Measurements from ENCODE around the gene XYLT1. TPM values are rescaled to one million over a fixed set of nuclear protein-coding genes. Genes with fewer than 3 reads are reported as not detected.

The XYLT1 gene
- total RNA-seq, 1 experiment from 2014 or later = 14.5 TPM

GRCh38 chr16:17420816-17421215 lies 49.9 kb downstream of the XYLT1 start:
- no peak for DNase-seq
- no peak overlapping the region for H3T11ph ChIP-seq (ENCODE audit: low read length)
- no peak overlapping the region for H4K5ac ChIP-seq (ENCODE audit: insufficient read length, low read depth, low read length)
- WGBS (ENCODE audit: extremely low coverage, insufficient read length, low lambda C conversion rate) = no CpG with 5 or more reads among the region's 4 CpGs
- no peak overlapping the region for H2AK5ac ChIP-seq (ENCODE audit: insufficient read length, low read length)
- Mint-ChIP-seq H3K9me3 (peaks cover 3% of the 10 kb centered on the region in 2 experiments; a peak in 2 of 5 replicates), H3K27me3 (ENCODE audit: low read depth) (no peaks in the 10 kb centered on the region; the same call in 1 of the 2 replicates), H3K4me1 (peaks cover 44 to 51% of the 10 kb centered on the region in 2 experiments), H3K4me3 (no peak overlapping the region), H3K36me3 (ENCODE audit: insufficient read depth in 1 of 3, low read depth in 3 of 3) (peaks cover 5 to 13% (median 6%) of the 10 kb centered on the region in 3 experiments; a peak in 5 of 7 replicates), H3K27ac (no peak overlapping the region)
- H3K79me2 ChIP-seq (ENCODE audit: insufficient read depth, low read length) = no peaks in the 10 kb centered on the region
- no peak overlapping the region for H3K27ac ChIP-seq (ENCODE audit: insufficient read length, low read depth, low read length)
- H3K14ac ChIP-seq (ENCODE audit: insufficient read depth, low read length) = no peak overlapping the region
- no peaks in the 10 kb centered on the region for H3K9me3 ChIP-seq (ENCODE audit: control insufficient read depth, low read depth, low read length)
- no peak overlapping the region for H2BK15ac ChIP-seq (ENCODE audit: low read depth, low read length)
- no peaks in the 10 kb centered on the region for H4K20me1 ChIP-seq (ENCODE audit: control insufficient read depth, insufficient read depth, insufficient read length)
- H3K27me3 ChIP-seq (ENCODE audit: insufficient read depth, low read length) = no peaks in the 10 kb centered on the region
- TF ChIP-seq, protein P1, sequence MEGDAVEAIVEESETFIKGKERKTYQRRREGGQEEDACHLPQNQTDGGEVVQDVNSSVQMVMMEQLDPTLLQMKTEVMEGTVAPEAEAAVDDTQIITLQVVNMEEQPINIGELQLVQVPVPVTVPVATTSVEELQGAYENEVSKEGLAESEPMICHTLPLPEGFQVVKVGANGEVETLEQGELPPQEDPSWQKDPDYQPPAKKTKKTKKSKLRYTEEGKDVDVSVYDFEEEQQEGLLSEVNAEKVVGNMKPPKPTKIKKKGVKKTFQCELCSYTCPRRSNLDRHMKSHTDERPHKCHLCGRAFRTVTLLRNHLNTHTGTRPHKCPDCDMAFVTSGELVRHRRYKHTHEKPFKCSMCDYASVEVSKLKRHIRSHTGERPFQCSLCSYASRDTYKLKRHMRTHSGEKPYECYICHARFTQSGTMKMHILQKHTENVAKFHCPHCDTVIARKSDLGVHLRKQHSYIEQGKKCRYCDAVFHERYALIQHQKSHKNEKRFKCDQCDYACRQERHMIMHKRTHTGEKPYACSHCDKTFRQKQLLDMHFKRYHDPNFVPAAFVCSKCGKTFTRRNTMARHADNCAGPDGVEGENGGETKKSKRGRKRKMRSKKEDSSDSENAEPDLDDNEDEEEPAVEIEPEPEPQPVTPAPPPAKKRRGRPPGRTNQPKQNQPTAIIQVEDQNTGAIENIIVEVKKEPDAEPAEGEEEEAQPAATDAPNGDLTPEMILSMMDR (conservative IDR thresholded peaks at IDR 0.05) = no peak
- H3K79me1 ChIP-seq (ENCODE audit: insufficient read depth, low read depth, low read length, poor library complexity, severe bottlenecking) = no peaks in the 10 kb centered on the region
- H3K4me1 ChIP-seq (ENCODE audit: insufficient read depth, low read length) = peaks cover 3% of the 10 kb centered on the region; the same call in 1 of the 2 replicates
- H2BK12ac ChIP-seq (ENCODE audit: insufficient read length, low read depth, low read length) = no peak overlapping the region
- no peak overlapping the region for H2BK5ac ChIP-seq (ENCODE audit: insufficient read length, low read length)
- H3K9ac ChIP-seq (ENCODE audit: extremely low read depth, insufficient read length, low read length) = no peak overlapping the region
- no peak overlapping the region for H2BK120ac ChIP-seq (ENCODE audit: low read depth, low read length, poor library complexity, severe bottlenecking)
- H4K8ac ChIP-seq (replicated peaks; ENCODE audit: insufficient read length, low read depth, low read length) = no peak overlapping the region
- H3K18ac ChIP-seq (ENCODE audit: insufficient read length, low read depth, low read length) = no peak overlapping the region
- H2BK20ac ChIP-seq (ENCODE audit: low read depth, low read length, poor library complexity, severe bottlenecking) = no peak overlapping the region
- H3K56ac ChIP-seq (ENCODE audit: insufficient read length, low read depth, low read length) = no peak overlapping the region
- H3K23me2 ChIP-seq (ENCODE audit: insufficient read length, low read depth, low read length, poor library complexity, severe bottlenecking) = no peaks in the 10 kb centered on the region
- no peak overlapping the region for H4K91ac ChIP-seq (ENCODE audit: insufficient read length, low read depth, low read length)
- H2AFZ ChIP-seq (ENCODE audit: low read length) = no peak overlapping the region
- no peak overlapping the region for H3K4ac ChIP-seq (ENCODE audit: low read depth, low read length)
- H3K4me2 ChIP-seq (ENCODE audit: insufficient read depth, insufficient read length, low read length) = no peak overlapping the region
- no peak overlapping the region for H3K23ac ChIP-seq (ENCODE audit: insufficient read length, low read depth, low read length)

All from H9 (cell line).